Fibroblast of lung (primary cell): ENCODE results near the gene WDHD1.

Source experiments
- CTCF ChIP-seq, 2 donors: IDR thresholded peaks in 1 of 2; conservative IDR thresholded peaks in 1 of 2; 1 replicate in 1 of 2; 2 replicates in 1 of 2; pipeline ENCODE4 v1.5.1; 2011 to 2012; ENCODE audit warnings: low read length in 2 of 2, control low read depth in 1 of 2, inconsistent platforms in 1 of 2, low read depth in 1 of 2, mild to moderate bottlenecking in 1 of 2
- EZH2 ChIP-seq: IDR thresholded peaks from 2 replicates; pipeline ENCODE4 v1.5.1; 2012; ENCODE audit warnings: low read length, control low read depth, mild to moderate bottlenecking; ENCODE audit errors: missing control alignments

- TF ChIP-seq CTCF (conservative IDR thresholded peaks at IDR 0.05 in 1 of 2, IDR thresholded peaks at IDR 0.05 in 1 of 2; ENCODE audit: low read depth in 1 of 2, low read length in 2 of 2) = no peak
- no peak for TF ChIP-seq EZH2
Measured at GRCh38 chr14:55062517-55063351, 35.8 kb upstream of the WDHD1 start.
